A549 (cell line): ENCODE data around the gene CDC16. TPM values are rescaled to one million over a fixed set of nuclear protein-coding genes. Genes with fewer than 3 reads are reported as not detected.

Experiments used
- ATAC-seq, 2 experiments: fragments of 200-7000 bp in 1 of 2; fragments of >200 bp in 1 of 2; cut with Nextera tagmentation in 1 of 2; cut with Tn5 transposase in 1 of 2; 3 replicates each; pipeline versions ENCODE4 v1.8.0 to v1.9.1; 2018 to 2020; ENCODE audit warnings: mild to moderate bottlenecking in 1 of 2, moderate library complexity in 1 of 2
- CTCF ChIA-PET: fragments of 300-600 bp; sonication (Branson Sonifier 250); formaldehyde crosslinking; extraction: SDS; loops from one replicate; lab custom pipeline; 2021; ENCODE audit warnings: antibody characterized with exemption, inconsistent platforms; lab: Yijun Ruan, JAX
- POLR2A ChIA-PET: fragments of 350-600 bp; formaldehyde crosslinking; extraction: SDS; loops from one replicate; lab custom pipeline; 2021; ENCODE audit warnings: antibody characterized with exemption, inconsistent platforms; lab: Yijun Ruan, JAX
- DNase-seq, 2 experiments: peaks; one replicate each; pipeline versions ENCODE4 v3.0.0 to v3.0.0-alpha.2; 2011 to 2016; ENCODE audit warnings: low read depth in 1 of 2, low spot score in 1 of 2
- FAIRE-seq: peaks from 2 replicates; lab custom pipeline; 2011; peaks lifted over from hg19 to GRCh38; lab: Jason Lieb, UNC
- H3K27ac ChIP-seq, 2 experiments: fragments of >200 bp; sonication (Bioruptor Twin); formaldehyde crosslinking; 3 replicates each; pipeline ENCODE4 v1.5.1; 2016 to 2017
- H3K4me1 ChIP-seq: fragments of >200 bp; sonication (Bioruptor Twin); formaldehyde crosslinking; 3 replicates; pipeline ENCODE4 v1.6.1; 2016
- H3K4me2 ChIP-seq: fragments of >200 bp; sonication (Bioruptor Twin); formaldehyde crosslinking; 3 replicates; pipeline ENCODE4 v1.6.1; 2016
- H3K4me3 ChIP-seq: fragments of >200 bp; sonication (Bioruptor Twin); formaldehyde crosslinking; 3 replicates; pipeline ENCODE4 v1.5.1; 2016
- H3K9me3 ChIP-seq: fragments of >200 bp; sonication (Bioruptor Twin); formaldehyde crosslinking; 3 replicates; pipeline ENCODE4 v1.6.1; 2016
- CBX2 ChIP-seq: fragments of 200-600 bp; sonication (generic); IDR thresholded peaks from 2 replicates; pipeline ENCODE4 v1.6.1; 2016; ENCODE audit warnings: low read depth, mild to moderate bottlenecking, borderline replicate concordance
- CBX8 ChIP-seq: fragments of 200-600 bp; sonication (generic); IDR thresholded peaks from 2 replicates; pipeline ENCODE4 v1.6.1; 2016
- EHF ChIP-seq: fragments of 250-450 bp; sonication (Bioruptor Pico); IDR thresholded peaks from 2 replicates; pipeline ENCODE4 v1.5.0; 2020; ENCODE audit warnings: mild to moderate bottlenecking
- EP300 ChIP-seq, 2 experiments: fragments of >200 bp; sonication (Bioruptor Twin); formaldehyde crosslinking; IDR thresholded peaks; 2 replicates in 1 of 2; 3 replicates in 1 of 2; pipeline ENCODE4 v1.6.1; 2016 to 2017
- ESRRA ChIP-seq: fragments of 150-350 bp; IDR thresholded peaks from 2 replicates; pipeline ENCODE4 v1.6.1; 2014; ENCODE audit warnings: mild to moderate bottlenecking, low read length, borderline replicate concordance
- FOSB ChIP-seq: fragments of 250-450 bp; sonication (Bioruptor Pico); IDR thresholded peaks from 2 replicates; pipeline ENCODE4 v1.5.0; 2020; ENCODE audit warnings: mild to moderate bottlenecking, moderate library complexity
- FOSL2 ChIP-seq, 2 experiments: fragments of 450-650 bp in 1 of 2; fragments of >200 bp in 1 of 2; sonication (Bioruptor Twin) in 1 of 2; formaldehyde crosslinking; IDR thresholded peaks; 2 replicates each; pipeline versions ENCODE4 v1.5.0 to v1.6.1; 2016 to 2020; ENCODE audit warnings: mild to moderate bottlenecking in 1 of 2, moderate library complexity in 1 of 2
- GATA3 ChIP-seq: IDR thresholded peaks from 2 replicates; pipeline ENCODE4 v1.6.1; 2012; ENCODE audit warnings: borderline replicate concordance
- HEYL ChIP-seq: fragments of 250-450 bp; sonication (Bioruptor Pico); IDR thresholded peaks from 2 replicates; pipeline ENCODE4 v1.8.0; 2021; ENCODE audit warnings: mild to moderate bottlenecking, moderate library complexity
- JUNB ChIP-seq: fragments of >200 bp; sonication (Bioruptor Twin); formaldehyde crosslinking; IDR thresholded peaks from 2 replicates; pipeline ENCODE4 v1.6.1; 2016
- MAFK ChIP-seq: fragments of 450-650 bp; IDR thresholded peaks from 2 replicates; pipeline ENCODE4 v1.6.1; 2014; ENCODE audit not compliant: partially characterized antibody
- MYC ChIP-seq: IDR thresholded peaks from 2 replicates; pipeline ENCODE4 v1.6.1; 2012; ENCODE audit warnings: mild to moderate bottlenecking, inconsistent platforms, low read length, improper control_type of control experiment, borderline replicate concordance
- NR3C1 ChIP-seq: fragments of >200 bp; sonication (Bioruptor Twin); formaldehyde crosslinking; IDR thresholded peaks from 3 replicates; pipeline ENCODE4 v1.6.1; 2017
- RAD21 ChIP-seq, 2 experiments: fragments of >200 bp in 1 of 2; sonication (Bioruptor Twin) in 1 of 2; formaldehyde crosslinking in 1 of 2; IDR thresholded peaks in 1 of 2; conservative IDR thresholded peaks in 1 of 2; 2 replicates in 1 of 2; 3 replicates in 1 of 2; pipeline ENCODE4 v1.6.1; 2012 to 2018; ENCODE audit warnings: inconsistent platforms in 1 of 2
- RNF2 ChIP-seq: fragments of 200-600 bp; sonication (generic); IDR thresholded peaks from 2 replicates; pipeline ENCODE4 v1.6.1; 2016; ENCODE audit warnings: low read depth, mild to moderate bottlenecking, antibody characterized with exemption, moderate library complexity, borderline replicate concordance
- SMC3 ChIP-seq: fragments of >200 bp; sonication (Bioruptor Twin); formaldehyde crosslinking; IDR thresholded peaks from 3 replicates; pipeline ENCODE4 v1.6.1; 2018; ENCODE audit warnings: inconsistent platforms
- SREBF2 ChIP-seq: fragments of 450-650 bp; IDR thresholded peaks from 2 replicates; pipeline ENCODE4 v1.6.1; 2014; ENCODE audit warnings: mild to moderate bottlenecking, moderate library complexity
- TP53 ChIP-seq: fragments of 250-450 bp; sonication (Bioruptor Pico); IDR thresholded peaks from 2 replicates; pipeline ENCODE4 v1.5.0; 2021; ENCODE audit warnings: mild to moderate bottlenecking, moderate library complexity
- ZC3H11A ChIP-seq: fragments of 450-650 bp; IDR thresholded peaks from 2 replicates; pipeline ENCODE4 v1.6.1; 2014; ENCODE audit warnings: antibody characterized with exemption, mild to moderate bottlenecking
- ZNF302 ChIP-seq: fragments of 250-450 bp; sonication (Bioruptor Pico); IDR thresholded peaks from 2 replicates; pipeline ENCODE4 v1.9.0; 2021; ENCODE audit warnings: inconsistent platforms, mild to moderate bottlenecking, moderate library complexity
- ZSCAN20 ChIP-seq: fragments of 250-450 bp; sonication (Bioruptor Pico); IDR thresholded peaks from 2 replicates; pipeline ENCODE4 v1.8.0; 2022; ENCODE audit warnings: mild to moderate bottlenecking, moderate library complexity
- WGBS: methylation state at CpG from one replicate; pipeline ENCODE4 v1.1.6; 2017; ENCODE audit errors: missing lambda C conversion rate; 5-methylcytosine and 5-hydroxymethylcytosine counted together
- polyA plus RNA-seq, 4 experiments: library from polyadenylated mRNA; depleted of rRNA in 3 of 4; stranded (reverse); fragments of >200 nt; fragmentation: RNase III in 1 of 4; extraction: RNeasy Plus Mini Kit Qiagen cat#74134 plus additional on column Dnase treatment in 1 of 4; gene quantifications; 2 replicates in 3 of 4; 3 replicates in 1 of 4; pipeline ENCODE4 v1.2.3, GENCODE V29; 2011 to 2017
- TF ChIP-seq, protein P1 (sequence below): IDR thresholded peaks from 2 replicates; pipeline ENCODE4 v1.6.1; 2012
- TF ChIP-seq, protein P2 (sequence below): fragments of >200 bp; sonication (Bioruptor Twin); formaldehyde crosslinking; IDR thresholded peaks from 3 replicates; pipeline ENCODE4 v1.6.1; 2016
- TF ChIP-seq, protein P3 (sequence below): IDR thresholded peaks from 2 replicates; pipeline ENCODE4 v1.6.1; 2012; ENCODE audit warnings: low read depth, borderline replicate concordance
- TF ChIP-seq, protein P4 (sequence below): fragments of 450-650 bp; IDR thresholded peaks from 2 replicates; pipeline ENCODE4 v1.6.1; 2014; ENCODE audit warnings: antibody characterized with exemption

CDC16 gene
- polyA plus RNA-seq, 2 of the 4 experiments (the other 2 are of a cell fraction) = 42.4 to 85.0 TPM

DNA sequence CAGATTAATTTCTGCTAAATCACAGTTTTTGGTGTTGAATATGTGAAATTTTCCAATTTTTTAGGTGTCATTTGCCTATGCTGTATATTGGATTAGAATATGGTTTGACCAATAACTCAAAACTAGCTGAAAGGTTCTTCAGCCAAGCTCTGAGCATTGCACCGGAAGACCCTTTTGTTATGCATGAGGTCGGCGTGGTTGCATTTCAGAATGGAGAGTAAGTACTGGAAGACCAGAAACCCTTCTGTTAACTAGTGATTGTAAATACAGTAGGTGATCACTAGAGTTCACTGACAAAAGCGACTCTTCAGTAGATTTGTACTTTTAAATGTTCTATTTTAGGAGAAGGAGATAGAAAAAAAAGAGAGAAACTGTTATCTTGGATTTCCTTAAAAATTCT lies 22.3 kb downstream of the CDC16 start:
- FAIRE-seq = no peak
- no peaks in the 10 kb centered on the region for H3K4me1 ChIP-seq
- 96% methylated on average over 4 of the region's 4 CpGs for WGBS
- DNase-seq = no peak
- no peak overlapping the region for H3K4me3 ChIP-seq
- no peak overlapping the region for H3K27ac ChIP-seq
- ATAC-seq = no peak
- CTCF ChIA-PET = interaction anchor here (0.7 kb wide), 1 partner anchor 13 kb away, joined by 3 read pairs; no protein-coding TSS in a partner anchor
- no peak for TF ChIP-seq FOSL2 (IDR thresholded peaks at IDR 0.05)
- no peak for TF ChIP-seq FOSL2 (CRISPR knock-in tag; IDR thresholded peaks at IDR 0.05)
- no peak for TF ChIP-seq NR3C1
- TF ChIP-seq TP53 (CRISPR knock-in tag) = no peak
- no peak for TF ChIP-seq ZC3H11A
- no peak for TF ChIP-seq GATA3
- TF ChIP-seq ZNF302 (CRISPR knock-in tag) = no peak
- no peak for TF ChIP-seq SMC3
- TF ChIP-seq, protein P1, sequence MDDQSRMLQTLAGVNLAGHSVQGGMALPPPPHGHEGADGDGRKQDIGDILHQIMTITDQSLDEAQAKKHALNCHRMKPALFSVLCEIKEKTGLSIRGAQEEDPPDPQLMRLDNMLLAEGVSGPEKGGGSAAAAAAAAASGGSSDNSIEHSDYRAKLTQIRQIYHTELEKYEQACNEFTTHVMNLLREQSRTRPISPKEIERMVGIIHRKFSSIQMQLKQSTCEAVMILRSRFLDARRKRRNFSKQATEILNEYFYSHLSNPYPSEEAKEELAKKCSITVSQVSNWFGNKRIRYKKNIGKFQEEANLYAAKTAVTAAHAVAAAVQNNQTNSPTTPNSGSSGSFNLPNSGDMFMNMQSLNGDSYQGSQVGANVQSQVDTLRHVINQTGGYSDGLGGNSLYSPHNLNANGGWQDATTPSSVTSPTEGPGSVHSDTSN = no peak
- TF ChIP-seq, protein P2, sequence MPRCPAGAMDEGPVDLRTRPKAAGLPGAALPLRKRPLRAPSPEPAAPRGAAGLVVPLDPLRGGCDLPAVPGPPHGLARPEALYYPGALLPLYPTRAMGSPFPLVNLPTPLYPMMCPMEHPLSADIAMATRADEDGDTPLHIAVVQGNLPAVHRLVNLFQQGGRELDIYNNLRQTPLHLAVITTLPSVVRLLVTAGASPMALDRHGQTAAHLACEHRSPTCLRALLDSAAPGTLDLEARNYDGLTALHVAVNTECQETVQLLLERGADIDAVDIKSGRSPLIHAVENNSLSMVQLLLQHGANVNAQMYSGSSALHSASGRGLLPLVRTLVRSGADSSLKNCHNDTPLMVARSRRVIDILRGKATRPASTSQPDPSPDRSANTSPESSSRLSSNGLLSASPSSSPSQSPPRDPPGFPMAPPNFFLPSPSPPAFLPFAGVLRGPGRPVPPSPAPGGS = no peak
- TF ChIP-seq, protein P3, sequence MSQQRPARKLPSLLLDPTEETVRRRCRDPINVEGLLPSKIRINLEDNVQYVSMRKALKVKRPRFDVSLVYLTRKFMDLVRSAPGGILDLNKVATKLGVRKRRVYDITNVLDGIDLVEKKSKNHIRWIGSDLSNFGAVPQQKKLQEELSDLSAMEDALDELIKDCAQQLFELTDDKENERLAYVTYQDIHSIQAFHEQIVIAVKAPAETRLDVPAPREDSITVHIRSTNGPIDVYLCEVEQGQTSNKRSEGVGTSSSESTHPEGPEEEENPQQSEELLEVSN = no peak
- no peak for TF ChIP-seq JUNB
- no peak for TF ChIP-seq CBX8
- no peak for TF ChIP-seq RAD21 (conservative IDR thresholded peaks at IDR 0.05 in 1 of 2, IDR thresholded peaks at IDR 0.05 in 1 of 2)
- TF ChIP-seq CBX2 = no peak
- TF ChIP-seq HEYL (CRISPR knock-in tag) = no peak
- no peak for TF ChIP-seq ESRRA
- TF ChIP-seq FOSB (CRISPR knock-in tag) = no peak
- TF ChIP-seq, all 56 proteins: peak for 0
- Histone ChIP-seq H3K9me3 (no peaks in the 10 kb centered on the region), H3K4me2 (no peak overlapping the region)
- POLR2A ChIA-PET = no interaction called here

DNA sequence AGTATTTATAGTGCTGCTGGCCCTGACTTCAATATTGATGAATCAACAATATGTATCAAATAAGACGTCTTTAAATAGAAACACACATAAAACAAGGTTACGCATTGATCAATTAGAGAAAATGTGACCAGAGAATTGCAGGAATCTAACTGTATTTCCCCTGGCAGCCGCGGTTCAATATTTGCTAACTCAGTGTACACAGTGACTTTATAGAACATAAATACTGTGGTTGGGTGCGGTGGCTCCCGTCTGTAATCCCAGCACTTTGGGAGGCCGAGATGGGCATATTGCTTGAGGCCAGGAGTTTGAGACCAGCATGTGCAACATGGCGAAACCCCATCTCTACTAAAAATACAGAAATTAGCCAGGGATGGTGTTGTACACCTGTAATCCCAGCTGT lies 23.9 kb downstream of the CDC16 start:
- Histone ChIP-seq H3K9me3 (no peaks in the 10 kb centered on the region), H3K27ac (no peak overlapping the region), H3K4me3 (no peak overlapping the region), H3K4me2 (no peak overlapping the region), H3K4me1 (no peaks in the 10 kb centered on the region)
- 87% methylated on average over 8 of the region's 8 CpGs for WGBS
- ATAC-seq (no peak), DNase-seq (no peak), FAIRE-seq (no peak)
- TF ChIP-seq ZSCAN20 (CRISPR knock-in tag) = no peak
- no peak for TF ChIP-seq EHF (CRISPR knock-in tag)
- TF ChIP-seq FOSB (CRISPR knock-in tag) = no peak
- peak; percentile 19 for TF ChIP-seq MAFK
- TF ChIP-seq RNF2 = no peak
- CTCF ChIA-PET = interaction anchor here (1.2 kb wide), 1 partner anchor 32 kb away, joined by 3 read pairs; no protein-coding TSS in a partner anchor
- POLR2A ChIA-PET = no interaction called here

DNA sequence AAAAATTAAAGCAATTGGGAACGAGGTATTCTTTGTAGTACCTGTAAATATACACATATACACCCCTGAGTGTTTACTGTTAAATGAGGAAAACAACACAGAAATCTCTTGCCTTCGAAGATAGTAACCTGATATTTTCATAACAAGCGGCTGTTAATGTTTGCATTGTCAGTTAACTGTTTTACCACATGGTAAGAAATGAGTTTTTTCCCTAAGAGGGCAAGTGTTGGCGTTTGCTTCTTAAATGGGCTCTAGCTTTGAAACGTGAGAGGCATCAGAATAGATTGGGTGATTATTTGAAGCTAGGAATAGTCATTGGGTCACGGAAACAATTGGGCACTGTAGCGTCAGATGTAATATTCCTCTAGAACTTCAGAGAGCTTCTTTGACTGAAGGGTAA lies 24.7 kb downstream of the CDC16 start:
- no peak for TF ChIP-seq ZNF302 (CRISPR knock-in tag)
- TF ChIP-seq, protein P4, sequence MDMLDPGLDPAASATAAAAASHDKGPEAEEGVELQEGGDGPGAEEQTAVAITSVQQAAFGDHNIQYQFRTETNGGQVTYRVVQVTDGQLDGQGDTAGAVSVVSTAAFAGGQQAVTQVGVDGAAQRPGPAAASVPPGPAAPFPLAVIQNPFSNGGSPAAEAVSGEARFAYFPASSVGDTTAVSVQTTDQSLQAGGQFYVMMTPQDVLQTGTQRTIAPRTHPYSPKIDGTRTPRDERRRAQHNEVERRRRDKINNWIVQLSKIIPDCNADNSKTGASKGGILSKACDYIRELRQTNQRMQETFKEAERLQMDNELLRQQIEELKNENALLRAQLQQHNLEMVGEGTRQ = no peak
- no peak for TF ChIP-seq EP300 (IDR thresholded peaks at IDR 0.05)
- TF ChIP-seq SREBF2 = no peak
- TF ChIP-seq MYC = no peak
- H3K9me3 ChIP-seq = no peaks in the 10 kb centered on the region
- H3K4me2 ChIP-seq = no peak overlapping the region
- H3K27ac ChIP-seq = no peak overlapping the region
- ChIA-PET CTCF (no interaction called here), POLR2A (no interaction called here)
- no peaks in the 10 kb centered on the region for H3K4me1 ChIP-seq
- FAIRE-seq (no peak), ATAC-seq (no peak), DNase-seq (no peak)
- H3K4me3 ChIP-seq = no peak overlapping the region
- 86% methylated on average over 7 of the region's 7 CpGs for WGBS
